Muscle of leg (tissue), 11 donors: ENCODE results near the gene ANKRD36C. TPM values are rescaled to one million over a fixed set of nuclear protein-coding genes. Genes with fewer than 3 reads are reported as not detected.
"Not testable (repeated sequence)": the region's sequence is repeated elsewhere in the genome, so short reads cannot be mapped to it uniquely, and the experiment has no call there.

Experiments
- DNase-seq: peaks from one replicate; pipeline ENCODE4 v3.0.0; 2013
- H3K27ac ChIP-seq: one replicate; pipeline ENCODE4 v1.5.1; 2013; ENCODE audit warnings: mild to moderate bottlenecking, low read length, control low read depth
- H3K27me3 ChIP-seq: one replicate; pipeline ENCODE4 v1.6.1; 2013; ENCODE audit warnings: low read length; ENCODE audit not compliant: control insufficient read depth, insufficient read depth
- H3K36me3 ChIP-seq: one replicate; pipeline ENCODE4 v1.6.1; 2013; ENCODE audit warnings: low read length; ENCODE audit not compliant: control insufficient read depth, insufficient read depth
- H3K4me1 ChIP-seq: one replicate; pipeline ENCODE4 v1.6.1; 2013; ENCODE audit warnings: low read length; ENCODE audit not compliant: control insufficient read depth, insufficient read depth
- H3K4me3 ChIP-seq: one replicate; pipeline ENCODE4 v1.5.1; 2013; ENCODE audit warnings: low read length, control low read depth
- H3K9me3 ChIP-seq: replicated peaks from 2 replicates; pipeline ENCODE4 v1.6.1; 2013; ENCODE audit warnings: low read depth, low read length; ENCODE audit not compliant: control insufficient read depth
- WGBS: methylation state at CpG from one replicate; pipeline ENCODE4 v1.1.5; 2013; ENCODE audit warnings: missing lambda C conversion rate; ENCODE audit not compliant: insufficient coverage; 5-methylcytosine and 5-hydroxymethylcytosine counted together
- polyA plus RNA-seq, 8 donors: library from polyadenylated mRNA; unstranded; fragments of 120-200 nt; gene quantifications; one replicate each; pipeline versions ENCODE4 v1.2.1 to v1.2.3, GENCODE V29; 2013; ENCODE audit warnings: inconsistent platforms in 1 of 8, low replicate concordance in 1 of 8; ENCODE audit not compliant: insufficient read length in 8 of 8, insufficient read depth in 1 of 8
- total RNA-seq: library from RNA; stranded (reverse); fragments of 120-200 nt; gene quantifications from one replicate; pipeline ENCODE4 v1.2.4, GENCODE V29; 2013

Gene ANKRD36C
- total and polyA plus RNA-seq, 9 donors = 5.3 to 92.9 (median 14.5) TPM

DNA sequence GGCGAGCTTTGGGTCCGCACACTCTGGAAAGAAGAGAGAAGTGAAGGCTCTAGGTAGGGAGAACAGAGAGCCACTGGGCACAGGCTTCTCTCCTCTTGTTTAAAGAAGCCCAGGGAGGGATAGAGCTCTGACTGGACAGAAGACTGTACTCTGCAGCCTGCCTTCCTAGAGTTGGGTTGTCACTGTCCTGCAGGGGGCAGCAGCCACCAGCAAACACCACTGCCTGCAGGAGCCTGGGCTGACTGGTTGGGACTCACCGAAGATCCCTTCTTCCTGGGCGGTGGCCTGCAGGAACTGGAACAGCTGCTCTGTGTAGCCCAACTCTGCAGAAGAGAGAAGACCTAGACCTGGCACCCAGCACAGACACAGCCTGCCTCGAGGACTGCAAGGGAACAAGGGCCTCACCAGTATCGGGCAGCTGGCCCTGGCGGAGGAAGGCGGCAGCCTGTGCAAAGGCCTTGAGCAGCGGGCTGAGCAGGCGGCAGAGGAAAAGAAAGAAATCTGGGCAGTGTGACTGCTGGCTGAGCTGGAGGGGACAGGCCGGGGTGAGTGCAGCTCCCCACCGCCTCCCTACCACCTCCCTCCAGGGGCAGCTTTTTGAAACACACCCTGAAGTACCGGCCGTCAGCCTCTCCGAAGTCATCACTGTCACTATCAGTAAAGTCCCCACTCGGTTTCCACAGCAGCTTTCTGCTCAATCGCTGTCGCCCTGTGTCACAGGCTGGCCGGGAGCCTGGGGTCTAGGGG is 31.2 kb upstream of the ANKRD36C start:
- peak; percentile 88 for DNase-seq
- WGBS = 57% methylated on average over 5 of the region's 19 CpGs
- not testable (repeated sequence) for H3K4me3 ChIP-seq, H3K9me3 ChIP-seq, H3K27me3 ChIP-seq, H3K36me3 ChIP-seq, H3K27ac ChIP-seq
- H3K4me1 ChIP-seq = peaks cover 17% of the 10 kb centered on the region

GRCh38 chr2:96022126-96022525 is 30.5 kb upstream of the ANKRD36C start:
- H3K4me1 ChIP-seq = peaks cover 17% of the 10 kb centered on the region
- 83% methylated on average over 4 of the region's 7 CpGs for WGBS
- H3K36me3 ChIP-seq, H3K9me3 ChIP-seq, H3K4me3 ChIP-seq, H3K27me3 ChIP-seq, DNase-seq, H3K27ac ChIP-seq: not testable (repeated sequence)

DNA sequence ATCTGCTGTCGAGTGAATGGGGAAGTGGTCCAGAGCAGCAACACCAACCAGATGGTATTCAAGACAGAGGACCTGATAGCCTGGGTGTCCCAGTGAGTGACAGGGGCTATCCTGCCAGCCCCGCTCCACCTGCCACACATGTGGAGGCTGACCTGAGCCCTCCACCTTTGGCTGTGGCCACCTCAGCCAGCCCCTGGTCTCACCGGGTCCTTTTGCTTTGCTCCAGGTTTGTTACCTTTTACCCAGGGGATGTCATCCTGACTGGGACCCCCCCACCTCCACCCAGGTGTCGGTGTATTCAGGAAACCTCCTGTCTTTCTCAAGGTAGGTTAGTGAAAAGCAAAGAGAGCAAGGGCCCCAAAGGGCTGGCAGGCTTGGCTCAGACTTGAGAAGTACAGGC is 29.5 kb upstream of the ANKRD36C start:
- H3K4me1 ChIP-seq = peaks cover 17% of the 10 kb centered on the region
- 100% methylated on average over 1 of the region's 4 CpGs for WGBS
- not testable (repeated sequence) for H3K9me3 ChIP-seq, H3K36me3 ChIP-seq, DNase-seq, H3K27me3 ChIP-seq, H3K4me3 ChIP-seq, H3K27ac ChIP-seq

DNA sequence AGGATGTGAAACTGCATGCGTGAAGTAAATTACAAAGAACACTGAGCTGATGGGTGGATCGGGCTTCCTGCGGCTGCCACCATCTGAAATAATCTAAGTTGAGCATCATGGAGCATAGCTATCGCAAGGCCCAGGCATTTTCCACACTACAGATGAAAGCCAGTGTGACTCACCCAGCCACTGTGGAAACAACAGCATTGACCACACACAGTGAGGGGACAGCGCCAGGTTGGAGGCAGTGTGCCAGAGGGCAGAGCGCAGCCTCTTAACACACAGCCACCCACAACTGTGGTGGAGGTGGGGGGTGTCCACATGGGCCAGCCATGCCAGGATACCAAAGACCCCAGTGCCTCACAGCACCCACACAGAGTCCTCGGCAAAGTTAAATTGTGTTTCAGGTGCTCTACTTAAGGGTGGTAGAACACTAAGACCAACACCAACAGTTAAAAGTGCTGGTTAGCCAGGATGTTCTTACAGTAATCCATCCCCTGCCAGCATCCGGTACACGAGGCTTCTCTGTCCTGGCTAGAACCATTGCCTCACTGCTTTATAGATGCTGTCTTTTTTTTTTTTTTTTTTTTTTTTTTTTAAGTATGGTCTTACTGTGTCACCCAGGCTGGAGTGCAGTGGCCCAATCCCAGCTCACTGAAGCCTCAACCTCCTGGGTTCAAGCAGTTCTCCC is 28.4 kb upstream of the ANKRD36C start:
- not testable (repeated sequence) for DNase-seq, H3K27ac ChIP-seq, H3K9me3 ChIP-seq, H3K4me3 ChIP-seq, H3K27me3 ChIP-seq, H3K36me3 ChIP-seq
- no CpG with 5 or more reads among the region's 9 CpGs for WGBS
- peaks cover 14% of the 10 kb centered on the region for H3K4me1 ChIP-seq

GRCh38 chr2:96016321-96016720 is 24.7 kb upstream of the ANKRD36C start:
- not testable (repeated sequence) for H3K4me1 ChIP-seq, H3K36me3 ChIP-seq, DNase-seq, H3K27ac ChIP-seq, H3K9me3 ChIP-seq, H3K27me3 ChIP-seq, H3K4me3 ChIP-seq
- WGBS = no CpG with 5 or more reads among the region's 4 CpGs

DNA sequence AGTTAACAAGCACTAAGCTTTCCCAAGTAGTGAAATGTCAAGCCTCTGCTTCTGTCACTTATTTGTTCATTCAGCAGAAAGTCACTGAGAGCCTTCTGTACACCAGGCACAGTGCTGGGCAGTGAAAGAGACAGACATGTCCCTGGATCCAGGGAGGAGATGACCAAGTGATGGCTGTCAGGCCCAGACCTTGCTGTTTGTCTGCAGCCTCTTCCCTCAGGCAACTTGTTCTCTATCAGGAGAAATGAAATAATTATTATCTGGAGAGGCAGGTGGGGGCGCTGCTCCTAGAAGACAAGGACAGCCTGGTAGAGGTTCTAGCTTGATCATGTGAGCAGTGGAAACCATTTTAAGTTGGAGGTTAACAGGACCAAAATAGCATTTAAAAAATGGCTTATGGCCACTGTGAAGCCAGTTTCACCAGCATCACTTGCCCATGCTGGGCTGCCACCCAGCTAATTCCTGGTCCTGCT is 21.2 kb upstream of the ANKRD36C start:
- not testable (repeated sequence) for H3K27ac ChIP-seq, H3K9me3 ChIP-seq, DNase-seq, H3K4me3 ChIP-seq, H3K4me1 ChIP-seq, H3K36me3 ChIP-seq, H3K27me3 ChIP-seq
- WGBS = no CpG with 5 or more reads among the region's 1 CpG

GRCh38 chr2:96012086-96012791 is 20.6 kb upstream of the ANKRD36C start:
- DNase-seq, H3K27me3 ChIP-seq, H3K36me3 ChIP-seq, H3K4me3 ChIP-seq, H3K27ac ChIP-seq, H3K9me3 ChIP-seq, H3K4me1 ChIP-seq: not testable (repeated sequence)
- 86% methylated on average over 4 of the region's 8 CpGs for WGBS

GRCh38 chr2:96011129-96011455 is 19.5 kb upstream of the ANKRD36C start:
- DNase-seq, H3K27me3 ChIP-seq, H3K4me3 ChIP-seq, H3K4me1 ChIP-seq, H3K27ac ChIP-seq, H3K36me3 ChIP-seq, H3K9me3 ChIP-seq: not testable (repeated sequence)
- no CpG with 5 or more reads among the region's 4 CpGs for WGBS

DNA sequence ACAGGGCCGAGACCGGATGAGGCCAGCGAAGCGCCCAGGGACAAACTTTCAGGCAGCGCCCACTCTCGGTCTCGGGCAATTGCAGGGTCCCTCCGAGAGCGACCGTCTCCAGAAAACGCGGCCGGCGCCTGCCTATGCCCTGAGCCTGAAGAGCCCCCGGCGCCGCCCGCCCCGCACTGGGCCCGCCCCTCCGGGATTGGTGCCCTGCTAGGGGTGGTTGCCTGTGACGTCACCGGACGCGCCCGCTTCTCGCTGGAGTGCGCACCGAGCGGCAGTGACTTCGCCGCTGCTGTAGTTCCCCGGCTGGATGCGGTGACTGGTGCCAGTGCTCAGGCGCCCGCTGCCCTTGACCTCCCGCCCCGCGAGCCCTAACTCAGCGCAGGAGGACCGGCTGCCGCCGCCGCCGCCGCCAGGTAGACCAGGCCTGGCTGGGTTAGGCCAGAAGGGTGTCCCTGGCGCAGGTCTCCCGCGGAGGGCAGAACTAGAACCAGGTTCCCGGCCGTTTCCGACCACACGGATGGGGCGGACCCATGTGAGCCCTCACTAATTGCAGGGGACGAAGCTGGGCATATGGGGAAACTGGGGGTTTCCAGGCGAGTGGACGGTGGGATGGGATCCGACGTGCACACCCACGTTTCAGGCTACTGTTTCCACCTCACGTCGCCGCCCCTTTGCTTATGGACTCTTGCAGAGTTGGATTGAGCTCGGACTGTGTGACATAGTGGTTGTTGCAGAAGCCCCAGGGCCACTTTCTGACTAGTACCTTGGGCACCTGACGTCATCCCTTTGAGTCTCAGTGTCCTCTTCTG is 18.9 kb upstream of the ANKRD36C start:
- Histone ChIP-seq H3K27ac (peak overlapping the region; percentile 20), H3K4me3 (peak overlapping the region; percentile 51)
- not testable (repeated sequence) for H3K27me3 ChIP-seq, H3K4me1 ChIP-seq, H3K9me3 ChIP-seq, H3K36me3 ChIP-seq
- 0% methylated on average over 11 of the region's 65 CpGs for WGBS
- DNase-seq = peak; percentile 92

GRCh38 chr2:96009833-96010232 is 18.2 kb upstream of the ANKRD36C start:
- not testable (repeated sequence) for H3K27ac ChIP-seq, H3K36me3 ChIP-seq, H3K4me1 ChIP-seq, DNase-seq, H3K9me3 ChIP-seq, H3K27me3 ChIP-seq
- WGBS = 6% methylated on average over 3 of the region's 10 CpGs
- H3K4me3 ChIP-seq = peak overlapping the region; percentile 51
